HG02981 (cell line): ENCODE measurements around the gene VTN.

Source experiments
- ATAC-seq: cut with Tn5 transposase; IDR thresholded peaks from one replicate; pipeline ENCODE4 v1.9.1; 2021; ENCODE audit warnings: mild to moderate bottlenecking, moderate library complexity; ENCODE audit not compliant: unreplicated experiment

The VTN gene

DNA sequence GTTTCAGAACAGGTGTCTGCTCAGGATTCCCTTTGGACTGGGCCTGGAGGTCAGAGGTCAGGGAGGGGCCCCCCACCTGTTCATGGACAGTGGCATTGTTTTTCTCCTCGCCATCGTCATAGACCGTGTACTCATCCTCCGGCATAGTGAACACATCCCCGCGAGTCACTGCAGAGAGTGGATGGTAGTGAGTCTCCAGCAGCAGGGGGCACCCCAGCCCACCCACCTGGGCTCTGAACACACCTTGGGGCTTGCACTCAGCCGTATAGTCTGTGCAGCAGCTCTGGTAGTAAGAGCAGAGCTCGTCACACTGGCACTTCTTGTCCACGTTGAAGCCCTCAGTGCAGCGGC lies 448 bp downstream of the VTN start:
- ATAC-seq: no peak

DNA sequence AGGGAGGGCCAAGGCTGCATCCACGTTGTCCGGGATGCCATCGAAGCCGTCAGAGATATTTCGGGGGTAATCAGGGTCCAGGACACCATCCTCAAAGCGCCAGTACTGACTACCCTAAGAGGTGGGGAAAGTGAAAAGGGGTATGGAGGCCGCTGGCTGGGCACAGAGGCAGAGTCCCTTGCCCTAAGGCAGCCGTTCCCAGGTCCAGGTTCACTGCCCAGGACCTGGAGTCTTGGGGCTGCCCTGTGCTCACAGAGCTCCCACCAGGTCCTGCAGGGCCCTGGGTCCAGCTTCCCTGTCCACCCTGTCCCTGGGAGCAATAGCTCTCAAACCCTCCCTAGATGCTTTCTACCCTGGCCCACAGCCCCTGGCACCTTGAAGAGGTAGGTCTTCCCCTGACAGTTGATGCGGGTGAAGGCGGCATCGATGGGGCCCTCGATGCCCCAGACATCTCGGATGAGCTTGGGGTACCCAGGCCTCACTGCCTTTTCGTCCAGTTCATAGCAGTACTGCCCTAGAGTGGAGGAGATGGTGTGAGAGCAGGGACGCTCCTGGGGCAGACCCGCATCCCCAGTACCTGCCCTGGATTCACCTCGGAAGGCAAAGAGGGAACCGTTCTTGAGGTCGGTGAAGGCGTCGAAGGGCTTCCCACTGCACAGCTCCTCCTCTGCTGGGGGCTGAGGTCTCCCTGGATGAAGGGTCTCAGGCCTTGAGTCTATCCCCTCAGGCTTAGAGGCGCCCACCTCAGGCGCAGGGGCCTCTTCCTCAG lies 1.0 kb downstream of the VTN start:
- no peak for ATAC-seq

DNA sequence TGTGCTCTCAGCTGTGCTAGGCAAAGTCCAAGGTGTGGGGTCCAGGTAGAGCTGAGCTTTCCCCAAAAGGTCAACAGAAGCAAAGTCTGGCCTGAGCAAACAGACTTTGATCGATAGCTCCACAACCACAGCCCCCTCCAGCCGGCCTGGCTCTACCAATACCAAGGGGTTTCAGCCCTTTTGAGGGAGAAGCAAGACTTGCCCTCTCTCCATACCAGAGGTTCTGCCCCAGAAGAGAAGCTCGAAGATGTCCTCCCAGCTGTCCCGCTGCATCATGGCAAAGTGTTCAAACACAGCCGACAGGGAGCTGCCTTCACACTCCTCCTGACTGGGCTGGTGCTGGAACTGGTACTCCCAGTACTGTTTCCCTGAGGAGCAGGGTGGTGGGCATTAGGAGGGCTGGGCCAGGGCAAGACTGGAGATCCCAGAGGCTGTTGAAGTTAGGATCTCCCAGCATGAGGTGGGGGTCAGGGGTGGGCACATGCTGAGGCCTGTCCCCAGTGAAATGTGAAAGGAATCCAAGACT lies 1.7 kb downstream of the VTN start:
- no peak for ATAC-seq

DNA sequence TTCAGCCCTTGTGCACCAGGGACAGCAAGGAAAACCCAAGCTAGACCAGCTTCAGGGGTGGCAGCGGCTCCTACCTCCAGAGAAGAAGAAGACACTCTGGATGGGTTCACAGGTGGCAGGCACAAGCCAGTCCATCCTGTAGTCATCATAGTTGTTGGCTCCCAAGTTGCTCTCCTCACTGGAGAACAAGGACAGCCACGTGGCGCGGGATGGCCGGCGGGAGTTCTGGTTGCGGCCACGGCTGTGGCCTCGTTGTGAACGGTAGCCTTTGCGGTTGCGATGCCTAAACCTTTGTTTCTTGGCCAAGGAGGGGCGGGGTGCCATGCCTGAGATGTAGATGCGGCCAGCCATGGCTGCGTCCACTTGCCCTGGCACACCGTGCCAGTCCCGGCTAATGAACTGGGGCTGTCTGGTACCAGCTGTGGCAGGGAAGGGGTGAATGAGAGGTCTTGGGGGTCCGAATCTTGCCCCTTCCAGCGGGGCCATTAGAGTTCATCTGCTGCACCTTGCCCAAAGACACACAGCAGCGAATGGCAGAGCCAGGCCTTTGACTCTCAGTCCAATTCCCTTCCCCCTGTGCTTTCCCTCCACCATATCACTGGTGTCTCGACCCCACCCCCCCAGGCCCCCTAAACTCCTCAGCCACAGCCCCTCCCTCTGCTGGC lies 2.3 kb downstream of the VTN start:
- no peak for ATAC-seq

DNA sequence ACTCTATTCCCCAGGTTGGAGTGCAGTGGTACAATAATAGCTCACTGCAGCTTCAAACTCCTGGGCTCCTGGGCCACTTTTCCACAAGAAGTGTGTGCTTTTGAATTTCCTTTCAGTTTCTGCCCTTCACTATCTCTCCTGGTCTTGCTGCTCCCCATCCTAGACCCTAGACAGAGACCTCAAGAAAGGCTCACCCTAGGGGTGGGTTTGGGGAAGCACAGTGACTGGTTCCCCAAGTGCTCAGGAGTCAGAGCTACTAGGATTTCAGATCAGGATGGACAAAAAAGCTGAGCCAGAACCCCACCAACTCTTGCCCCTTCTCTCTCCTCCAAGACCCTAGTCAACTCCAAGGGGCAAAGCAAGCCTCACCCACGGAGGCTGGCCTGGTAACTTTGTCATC lies 3.5 kb downstream of the VTN start:
- no peak for ATAC-seq

DNA sequence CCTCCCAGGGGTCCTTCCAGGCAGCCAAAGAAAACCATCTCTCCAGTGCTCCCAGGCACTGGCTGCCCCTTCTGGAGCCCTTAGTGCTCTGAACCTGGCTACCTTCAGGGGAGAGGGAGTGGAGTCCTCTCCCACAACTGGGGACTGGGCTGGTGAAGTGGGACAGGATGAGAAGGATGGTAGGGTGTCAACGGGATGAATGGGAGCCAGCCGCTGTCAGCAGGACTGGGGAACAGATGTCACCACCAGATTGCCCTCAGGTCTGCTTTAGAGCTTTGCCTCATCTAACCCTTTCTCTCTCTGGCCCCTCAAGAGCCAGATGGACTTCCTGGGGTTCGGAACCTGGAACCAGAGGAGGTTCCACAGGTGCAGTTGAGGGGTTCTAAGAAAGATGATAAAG lies 4.6 kb downstream of the VTN start:
- no peak for ATAC-seq

DNA sequence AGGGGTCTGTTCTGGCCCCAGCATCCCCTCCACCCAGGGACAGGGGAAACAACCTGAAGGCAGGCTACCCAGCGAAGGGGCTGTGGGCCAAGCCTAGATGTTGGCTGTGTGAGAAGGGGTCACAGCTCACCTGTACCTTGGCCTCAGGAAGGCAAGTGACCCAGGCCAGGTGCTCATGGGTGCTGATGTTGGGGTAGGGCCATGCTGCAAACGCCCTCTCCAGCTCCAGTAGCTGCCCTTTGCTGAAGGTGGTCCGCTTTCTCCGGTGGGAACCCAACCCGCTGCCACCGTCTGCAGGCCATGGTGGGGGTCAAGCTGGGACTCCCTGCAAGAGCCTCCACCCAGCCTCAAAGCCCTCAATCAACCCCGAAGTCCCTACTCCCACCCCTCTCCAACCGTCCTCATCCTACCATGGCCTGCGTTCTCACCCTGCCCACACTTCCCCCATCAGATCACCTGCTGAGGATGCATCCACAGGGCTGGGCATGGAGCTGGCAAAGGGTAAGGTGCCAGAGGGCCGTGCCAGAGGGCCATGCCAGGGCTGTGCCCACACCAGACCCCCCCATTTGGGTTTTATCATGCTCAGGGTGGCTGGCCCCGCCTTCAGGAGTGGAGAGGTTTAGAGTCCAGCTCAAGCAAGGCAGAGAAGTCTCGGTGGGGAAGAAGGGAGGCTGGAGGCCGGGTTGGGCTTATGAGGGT lies 5.3 kb downstream of the VTN start, which contains the start of gene SEBOX:
TSS of gene SEBOX (minus strand) at position 535 of the 699 bp plus-strand sequence. CDS start at position 487, 48 bp downstream.
- ATAC-seq: no peak

DNA sequence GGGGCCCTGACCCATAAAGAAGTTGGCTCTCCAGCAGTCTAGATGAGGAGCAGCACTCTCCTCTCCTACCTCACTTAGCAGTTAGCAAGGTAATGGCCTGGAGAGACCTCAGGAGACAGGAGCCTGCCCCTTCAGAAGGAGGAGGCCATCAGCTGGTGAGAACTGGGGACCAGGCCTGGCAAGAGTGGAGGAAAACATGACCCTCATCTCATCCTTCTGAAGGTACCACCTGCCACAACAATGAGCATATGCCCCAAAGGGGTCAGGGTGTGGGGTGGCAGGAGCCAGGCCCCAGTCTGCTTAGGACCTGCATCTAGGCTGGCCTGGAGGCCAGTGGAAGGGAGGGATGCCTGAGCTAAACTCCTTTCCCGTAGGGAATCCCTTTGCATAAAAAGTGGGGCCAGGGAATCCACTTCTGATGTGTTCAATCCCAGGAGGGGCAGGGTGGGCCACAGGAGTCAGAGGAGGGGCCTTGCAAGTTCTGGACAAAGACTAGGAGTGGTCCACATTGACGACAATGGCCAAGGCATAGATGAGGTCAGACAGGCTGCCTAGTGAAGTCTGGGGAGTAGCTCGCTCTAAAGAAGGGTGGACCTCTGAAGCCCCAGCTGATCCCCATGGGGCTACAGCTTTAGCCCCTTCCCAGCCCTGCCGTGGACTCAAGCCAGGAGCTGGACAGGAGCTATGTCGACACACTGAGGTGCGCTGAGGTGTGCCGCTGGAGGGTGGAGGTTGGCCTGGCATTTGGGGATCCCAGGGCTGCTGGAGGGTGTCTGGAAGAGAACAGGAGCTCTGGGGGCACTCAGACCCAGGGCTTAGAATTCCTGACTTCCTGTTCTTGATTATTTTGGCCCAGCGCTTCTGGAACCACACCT lies 6.1 kb downstream of the VTN start:
- no peak for ATAC-seq

DNA sequence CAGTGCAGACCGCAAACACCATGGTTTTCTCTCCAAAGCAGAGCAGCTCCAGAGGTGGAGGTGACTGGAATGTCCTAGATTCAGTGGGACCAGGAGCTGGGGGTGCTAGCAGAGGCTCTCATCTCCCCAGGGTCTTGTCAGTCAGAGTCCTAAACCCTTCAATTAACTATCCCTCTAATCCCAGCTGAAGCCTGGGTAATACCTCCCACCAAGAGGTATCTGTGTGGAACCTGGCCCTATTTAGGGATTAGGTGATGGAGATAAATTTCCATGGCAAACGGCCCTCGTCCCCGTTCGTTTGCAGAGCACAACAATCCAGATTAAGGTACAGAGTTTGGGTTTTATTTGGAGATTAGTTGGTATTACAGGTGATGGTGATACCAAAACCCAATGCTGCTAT lies 6.9 kb downstream of the VTN start:
- ATAC-seq: no peak

DNA sequence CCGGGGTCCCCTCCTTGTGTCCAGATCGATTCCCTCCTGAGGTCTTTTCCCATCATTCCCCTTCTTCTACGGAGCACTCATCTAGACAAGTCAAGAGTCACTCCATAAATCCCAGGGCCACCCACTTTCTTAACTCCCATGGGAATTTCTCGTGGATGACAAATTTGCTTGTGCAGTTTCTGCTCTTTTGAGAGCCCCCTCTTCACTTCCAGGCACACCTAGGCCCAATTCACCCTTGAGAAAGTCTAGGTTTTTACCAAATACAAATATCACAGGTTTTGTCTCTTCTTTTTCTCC lies 12.3 kb downstream of the VTN start:
- no peak for ATAC-seq

DNA sequence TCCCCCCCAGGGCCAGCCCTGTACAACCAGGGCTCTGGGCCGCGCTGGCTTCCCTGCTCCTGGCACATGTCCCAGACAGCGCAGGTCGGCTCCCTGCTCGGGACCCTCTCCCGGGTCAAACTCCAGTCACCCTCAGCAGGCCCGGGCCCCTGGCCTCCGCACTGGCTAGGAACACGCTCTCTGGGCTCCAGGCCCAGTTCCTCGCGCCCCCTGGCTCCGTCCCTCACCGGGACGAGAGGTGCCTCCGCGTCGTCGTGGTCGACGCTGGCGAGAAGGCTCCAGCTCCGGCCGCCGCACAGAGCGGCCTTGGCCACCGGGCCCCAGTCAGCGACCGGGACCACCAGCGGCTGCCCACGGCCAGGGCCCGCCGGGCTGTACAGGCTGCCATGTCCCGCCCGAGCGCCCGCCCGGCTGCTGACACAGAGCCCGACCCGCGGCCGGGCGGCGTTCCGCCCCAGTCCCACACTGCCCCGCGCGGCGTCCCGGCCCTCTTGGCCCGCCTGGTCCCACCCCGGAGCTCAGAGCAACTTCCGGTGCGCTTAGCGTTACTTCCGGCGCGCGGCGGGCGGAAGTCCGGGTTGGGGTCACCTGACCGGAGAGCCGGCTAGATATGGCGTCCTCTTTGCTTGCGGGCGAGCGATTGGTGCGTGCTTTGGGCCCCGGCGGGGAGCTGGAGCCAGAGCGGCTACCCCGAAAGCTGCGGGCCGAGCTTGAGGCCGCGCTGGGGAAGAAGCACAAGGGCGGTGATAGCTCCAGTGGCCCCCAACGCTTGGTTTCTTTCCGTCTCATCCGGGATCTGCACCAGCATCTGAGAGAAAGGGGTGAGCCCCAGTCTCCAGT lies 12.8 kb downstream of the VTN start, which contains the start of gene POLDIP2:
TSS of gene POLDIP2 (minus strand) at position 467 of the 840 bp plus-strand sequence. CDS start at position 388, 79 bp downstream.
- peak; percentile 98 for ATAC-seq

DNA sequence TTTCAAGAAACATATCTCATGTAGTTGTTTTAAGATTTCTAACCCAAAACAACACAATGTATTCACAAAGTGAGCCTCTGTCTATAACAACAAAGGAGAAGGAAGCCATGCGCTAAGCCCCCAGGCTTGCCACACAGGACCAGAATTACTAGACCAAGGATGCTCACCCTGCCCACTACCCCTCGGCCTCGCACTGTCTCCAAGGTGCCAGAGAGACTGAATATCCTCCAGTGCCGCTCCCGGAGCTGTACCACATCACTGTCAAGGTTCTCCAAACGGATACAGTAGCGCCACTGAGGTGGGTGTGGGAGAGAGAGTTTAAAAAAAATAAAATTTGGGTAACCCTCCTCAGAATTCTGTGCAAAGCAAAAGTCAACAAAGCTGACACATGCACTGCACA lies 19.8 kb downstream of the VTN start:
- ATAC-seq: no peak

DNA sequence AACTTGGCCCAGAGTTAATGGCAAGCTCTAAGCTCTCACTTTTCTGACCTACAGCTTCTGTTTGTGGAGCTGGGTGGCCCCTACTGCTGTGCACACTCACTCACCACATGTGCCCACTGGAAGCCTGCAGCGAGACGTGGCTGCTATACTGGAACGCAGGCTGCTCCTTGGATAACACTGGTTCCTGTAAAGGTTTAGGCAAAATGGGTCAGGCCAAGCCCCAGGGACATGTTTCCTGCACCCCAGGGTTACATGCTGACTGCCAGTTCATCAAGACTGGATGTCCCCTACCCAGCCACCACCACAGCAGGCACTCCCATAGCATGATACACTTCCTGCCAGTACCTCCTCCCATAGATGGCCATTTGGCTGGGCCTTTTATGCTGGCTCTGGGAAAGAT lies 21.1 kb downstream of the VTN start:
- ATAC-seq: no peak

DNA sequence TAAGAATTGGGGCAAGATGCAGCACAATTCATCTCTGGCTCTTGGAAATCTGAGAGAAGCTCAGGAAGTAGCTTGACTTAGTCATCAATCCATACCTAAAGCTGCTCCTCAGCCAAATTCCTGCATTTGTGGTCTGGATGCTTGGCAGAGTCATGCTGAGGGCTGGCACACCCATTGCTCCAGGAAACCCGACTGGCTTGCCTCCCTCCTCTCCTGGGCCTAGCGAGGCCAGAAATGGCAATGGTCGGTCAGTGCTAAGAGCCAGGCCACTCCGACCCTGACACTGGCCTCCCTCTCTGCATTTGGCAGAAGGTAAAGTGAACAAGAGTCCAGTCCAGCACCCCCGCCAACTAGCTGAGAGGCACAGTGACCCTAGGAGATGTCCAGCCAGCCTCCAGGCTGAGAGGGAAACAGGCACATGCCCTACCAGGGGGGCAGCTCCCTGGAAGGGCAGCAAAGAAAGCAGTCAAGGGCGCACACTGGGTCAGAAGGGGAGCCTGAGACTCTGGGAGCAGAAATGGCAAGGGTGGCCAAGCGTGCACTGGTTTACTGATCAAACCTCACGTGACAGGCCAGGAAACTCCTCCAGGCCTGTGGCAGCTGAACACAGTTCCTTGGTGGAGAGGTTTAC lies 22.7 kb downstream of the VTN start:
- ATAC-seq: no peak

DNA sequence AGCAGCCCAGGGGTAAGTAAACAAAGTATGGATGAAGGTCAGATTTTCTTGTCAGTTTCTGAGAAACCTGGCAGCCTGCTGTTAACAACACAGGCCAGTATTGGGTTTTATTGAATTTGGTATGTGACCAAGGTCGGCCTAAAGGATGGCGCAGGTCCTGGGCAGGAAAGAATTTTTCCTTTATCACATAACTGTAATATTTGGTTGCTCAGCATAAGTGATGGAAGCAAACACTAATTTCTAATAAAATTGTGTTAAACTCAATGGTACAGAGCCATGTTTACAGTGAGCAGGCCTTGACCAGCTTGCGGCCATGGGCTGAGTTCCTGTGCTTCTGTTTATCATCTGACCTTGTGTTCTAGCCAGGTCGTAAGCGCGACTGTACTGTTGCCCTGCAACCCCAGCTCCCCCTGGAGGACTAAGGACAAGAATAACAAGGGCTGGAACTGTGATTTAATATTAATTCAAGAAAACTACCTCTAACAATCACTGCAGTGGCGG lies 23.3 kb downstream of the VTN start:
- no peak for ATAC-seq

DNA sequence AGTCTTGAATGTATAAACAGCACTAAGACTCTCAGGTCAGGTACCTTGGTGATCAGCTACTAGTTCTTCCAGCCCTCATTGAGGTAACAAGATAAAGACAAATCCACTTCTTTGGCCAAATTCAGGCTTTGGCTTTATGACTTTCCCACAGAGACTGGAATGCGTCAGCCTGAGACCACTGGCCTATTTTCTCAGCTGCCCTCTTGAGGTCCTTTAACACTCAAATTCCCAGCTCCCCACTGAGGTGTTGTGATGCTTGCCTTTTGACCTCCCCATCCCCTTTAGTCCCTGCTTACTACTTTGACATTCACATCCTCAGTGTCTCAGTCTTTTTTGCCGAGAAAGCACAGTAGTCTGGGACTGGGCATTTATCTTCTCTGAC lies 23.9 kb downstream of the VTN start:
- no peak for ATAC-seq

DNA sequence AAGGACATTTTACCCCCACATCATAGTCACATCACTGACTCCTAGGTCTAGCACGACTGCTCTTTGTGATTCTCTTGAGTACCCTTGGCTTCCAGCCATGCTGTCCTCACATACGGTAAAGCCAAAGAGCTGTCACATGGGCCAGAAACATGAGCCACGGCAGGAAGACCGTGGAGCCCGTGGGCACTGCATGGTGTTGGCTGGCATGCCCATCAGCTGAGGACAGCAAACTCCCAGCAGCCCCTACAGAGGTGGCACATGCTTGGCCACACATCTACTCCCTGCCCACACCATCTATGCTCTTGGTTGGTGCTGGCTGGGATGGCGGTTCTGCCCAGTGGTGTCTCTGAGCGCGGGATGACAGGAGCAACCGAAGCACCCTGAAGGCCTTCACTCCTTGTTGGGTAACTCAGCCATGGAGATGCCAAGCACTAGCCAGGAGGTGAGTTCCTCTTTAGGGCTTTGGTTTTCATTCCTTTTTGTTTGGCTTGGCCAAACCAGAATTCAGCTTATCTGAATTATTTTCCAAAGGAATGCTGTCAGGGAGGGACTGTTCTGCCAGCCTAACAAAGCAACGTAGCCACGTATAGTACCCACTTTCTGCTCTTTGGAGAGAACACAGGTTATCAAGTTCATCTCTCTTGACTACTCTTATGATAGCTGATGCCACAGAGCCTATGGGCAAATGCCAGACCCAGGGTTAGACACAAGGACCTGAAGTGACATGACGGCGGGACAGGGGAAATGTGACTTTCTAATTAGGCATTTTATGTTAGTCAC lies 24.5 kb downstream of the VTN start:
- ATAC-seq: no peak

DNA sequence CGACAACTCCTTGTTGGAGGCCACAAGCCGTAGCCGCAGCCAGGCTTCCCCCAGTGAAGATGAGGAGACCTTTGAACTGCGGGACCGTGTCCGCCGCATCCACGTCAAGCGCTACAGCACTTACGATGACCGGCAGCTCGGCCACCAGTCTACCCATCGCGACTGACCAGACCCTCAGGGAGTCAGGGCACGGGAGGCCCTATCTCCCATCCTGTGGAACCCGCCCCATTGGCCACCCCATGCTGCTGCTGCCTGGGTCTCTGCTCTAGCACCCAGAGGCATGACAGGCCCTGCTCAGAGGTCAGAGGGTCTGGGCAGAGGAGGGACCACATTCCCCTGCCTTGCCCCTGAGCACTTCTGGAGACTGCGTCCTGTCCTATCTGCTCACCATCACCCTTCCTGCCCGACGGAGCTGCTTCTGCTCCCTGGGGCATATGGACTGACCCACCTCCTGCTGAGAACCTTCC lies 25.6 kb downstream of the VTN start:
- ATAC-seq: no peak

DNA sequence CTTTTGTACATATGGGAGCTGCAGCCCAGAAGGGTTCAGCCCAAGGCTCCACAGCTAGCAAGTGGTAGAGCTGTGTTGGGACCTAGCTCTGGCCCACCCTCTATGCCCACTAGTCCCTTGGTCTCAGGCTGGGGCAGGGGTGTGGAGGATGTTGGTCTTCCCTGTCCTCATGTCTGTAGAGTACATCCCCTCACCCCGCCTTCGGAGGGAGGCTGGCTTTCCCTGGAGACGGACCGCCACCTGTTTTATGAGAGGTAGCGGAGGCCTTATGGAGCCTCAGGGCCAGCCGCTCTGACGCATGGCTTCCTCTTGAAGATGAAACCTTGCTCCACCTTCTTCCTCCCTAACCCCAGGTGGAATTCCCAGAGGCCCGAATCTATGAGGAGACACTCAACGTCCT lies 26.1 kb downstream of the VTN start:
- ATAC-seq: no peak
